ENCODE results near the gene PTPRG. TPM values are rescaled to one million over a fixed set of nuclear protein-coding genes. Genes with fewer than 3 reads are reported as not detected.
A peak's percentile ranks its signal among the peaks of the same experiment; 100 is the strongest.

Gene PTPRG
- total and polyA plus RNA-seq, 2 donors (not counting 1 experiment from before 2014, with no cell fraction given) = 67.0 to 97.9 TPM

DNA sequence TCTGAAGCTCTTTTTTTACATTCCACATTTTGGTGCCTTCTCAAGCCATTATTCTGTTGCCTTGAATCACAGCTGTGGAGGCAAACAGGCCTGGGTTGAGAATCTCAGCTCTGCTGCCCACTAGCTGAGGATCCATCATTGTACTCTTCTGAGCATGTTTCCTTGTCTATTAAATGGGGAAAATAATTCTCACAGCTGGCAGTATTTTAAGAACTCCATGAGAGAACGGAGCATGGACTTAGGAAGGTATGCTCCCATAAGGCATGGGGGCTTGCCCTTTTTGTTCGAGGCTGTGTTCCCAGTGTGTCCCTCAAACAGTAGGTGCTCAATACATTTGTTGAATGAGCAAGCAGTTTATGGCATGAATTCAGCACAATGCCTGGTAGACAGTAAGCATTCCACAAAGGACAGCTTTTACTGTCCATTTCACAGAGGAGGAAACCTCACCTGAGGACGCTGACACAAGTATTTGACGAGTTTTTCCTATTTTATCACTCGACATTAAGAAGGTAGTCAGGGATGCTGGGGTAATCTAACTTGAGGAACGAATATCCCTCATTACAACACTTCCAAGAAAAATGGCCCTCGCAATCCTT, 2.1 kb upstream of the PTPRG start:
- Histone ChIP-seq H3K9me3 (ENCODE audit: control insufficient read depth, insufficient read depth, low read depth, low read length) (no peaks in the 10 kb centered on the region), H3K4me2 (ENCODE audit: extremely low read depth, insufficient read depth, low read length) (no peak overlapping the region), H3K27me3 (ENCODE audit: control insufficient read depth, insufficient read depth, low read length) (no peaks in the 10 kb centered on the region), H4K20me1 (ENCODE audit: control insufficient read depth, extremely low read depth, insufficient read depth, low read length) (no peaks in the 10 kb centered on the region), H3K36me3 (ENCODE audit: control insufficient read depth, insufficient read depth, low read length) (no peaks in the 10 kb centered on the region), H3K4me1 (ENCODE audit: control insufficient read depth, extremely low read depth, insufficient read depth, low read length) (peaks cover 3% of the 10 kb centered on the region), H3K79me2 (ENCODE audit: control insufficient read depth, insufficient read depth, low read length) (peaks cover 23% of the 10 kb centered on the region), H3K9ac (ENCODE audit: insufficient read depth, low read length) (no peak overlapping the region), H3K4me3 (replicated peaks in 1 of 4; ENCODE audit: control extremely low read depth in 1 of 4, insufficient read depth in 1 of 4, low read depth in 3 of 4, low read length in 4 of 4) (peak overlapping the region in 3 of 4 experiments; percentile 89 to 95 (median 92)), H2AFZ (ENCODE audit: low read length) (no peak overlapping the region), H3K27ac (ENCODE audit: insufficient read depth, low read length) (no peak overlapping the region)
- no peak for DNase-seq (ENCODE audit: low read depth in 2 of 2)
- TF ChIP-seq, protein P1, sequence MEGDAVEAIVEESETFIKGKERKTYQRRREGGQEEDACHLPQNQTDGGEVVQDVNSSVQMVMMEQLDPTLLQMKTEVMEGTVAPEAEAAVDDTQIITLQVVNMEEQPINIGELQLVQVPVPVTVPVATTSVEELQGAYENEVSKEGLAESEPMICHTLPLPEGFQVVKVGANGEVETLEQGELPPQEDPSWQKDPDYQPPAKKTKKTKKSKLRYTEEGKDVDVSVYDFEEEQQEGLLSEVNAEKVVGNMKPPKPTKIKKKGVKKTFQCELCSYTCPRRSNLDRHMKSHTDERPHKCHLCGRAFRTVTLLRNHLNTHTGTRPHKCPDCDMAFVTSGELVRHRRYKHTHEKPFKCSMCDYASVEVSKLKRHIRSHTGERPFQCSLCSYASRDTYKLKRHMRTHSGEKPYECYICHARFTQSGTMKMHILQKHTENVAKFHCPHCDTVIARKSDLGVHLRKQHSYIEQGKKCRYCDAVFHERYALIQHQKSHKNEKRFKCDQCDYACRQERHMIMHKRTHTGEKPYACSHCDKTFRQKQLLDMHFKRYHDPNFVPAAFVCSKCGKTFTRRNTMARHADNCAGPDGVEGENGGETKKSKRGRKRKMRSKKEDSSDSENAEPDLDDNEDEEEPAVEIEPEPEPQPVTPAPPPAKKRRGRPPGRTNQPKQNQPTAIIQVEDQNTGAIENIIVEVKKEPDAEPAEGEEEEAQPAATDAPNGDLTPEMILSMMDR (conservative IDR thresholded peaks at IDR 0.05 in 1 of 2, IDR thresholded peaks at IDR 0.05 in 1 of 2; ENCODE audit: low read depth in 1 of 2, low read length in 2 of 2) = peak; percentile 32 to 34
- no peak for TF ChIP-seq EZH2 (IDR thresholded peaks at IDR 0.05; ENCODE audit: low read length, missing control alignments)

DNA sequence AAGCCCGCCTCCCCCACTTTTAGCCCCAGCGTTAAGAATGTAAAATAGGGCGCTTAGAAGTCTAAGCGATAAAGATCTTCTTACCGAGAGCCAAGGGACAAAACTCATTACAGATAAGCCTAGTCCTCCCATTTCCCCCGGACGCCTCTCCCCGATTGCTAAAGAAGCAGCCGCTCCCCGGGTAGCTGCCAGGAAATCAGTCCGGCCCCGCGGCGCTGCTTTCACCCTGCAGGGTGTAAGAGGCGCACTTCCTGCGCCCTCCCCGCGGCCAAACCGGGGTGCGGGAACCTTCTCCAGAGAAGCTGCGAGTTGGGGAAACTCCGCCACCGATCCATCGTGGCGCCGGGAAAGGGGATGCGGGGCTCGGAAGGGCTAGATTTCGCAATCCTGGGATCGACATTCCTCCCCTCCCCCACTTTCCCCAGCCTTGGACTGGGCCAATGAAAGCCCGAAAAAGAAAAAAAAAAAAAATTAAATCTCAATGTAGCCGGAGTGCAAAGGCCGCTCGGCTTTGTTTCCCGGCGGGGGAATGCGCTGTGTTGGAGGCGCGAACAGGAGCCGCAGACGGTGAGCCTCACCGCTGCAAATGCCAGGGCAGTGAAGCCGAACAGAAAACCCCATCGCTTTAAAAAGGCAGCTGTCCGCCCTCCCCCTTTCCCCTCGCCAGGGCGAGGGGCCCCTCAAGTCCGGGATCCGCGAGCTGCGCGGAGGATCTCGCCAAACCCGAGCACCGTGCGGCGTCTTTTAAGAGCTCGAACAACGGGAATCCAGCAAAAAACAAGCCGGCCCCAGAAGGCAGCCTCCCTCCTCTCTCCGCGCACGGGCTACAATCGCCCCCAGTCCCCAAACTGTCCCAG, 626 bp upstream of the PTPRG start:
- TF ChIP-seq, protein P1 (conservative IDR thresholded peaks at IDR 0.05 in 1 of 2, IDR thresholded peaks at IDR 0.05 in 1 of 2; ENCODE audit: low read depth in 1 of 2, low read length in 2 of 2) = peak in 1 of 2 donors; percentile 23
- TF ChIP-seq EZH2 (IDR thresholded peaks at IDR 0.05; ENCODE audit: low read length, missing control alignments) = no peak
- Histone ChIP-seq H3K9ac (ENCODE audit: insufficient read depth, low read length) (peak overlapping the region; percentile 87), H3K36me3 (ENCODE audit: control insufficient read depth, insufficient read depth, low read length) (no peaks in the 10 kb centered on the region), H2AFZ (ENCODE audit: low read length) (peak overlapping the region; percentile 43), H3K79me2 (ENCODE audit: control insufficient read depth, insufficient read depth, low read length) (peaks cover 37% of the 10 kb centered on the region), H3K4me2 (ENCODE audit: extremely low read depth, insufficient read depth, low read length) (peak overlapping the region; percentile 61), H3K27me3 (ENCODE audit: control insufficient read depth, insufficient read depth, low read length) (no peaks in the 10 kb centered on the region), H3K4me3 (replicated peaks in 1 of 4; ENCODE audit: control extremely low read depth in 1 of 4, insufficient read depth in 1 of 4, low read depth in 3 of 4, low read length in 4 of 4) (peak overlapping the region; percentile 60 to 95 (median 90)), H3K9me3 (ENCODE audit: control insufficient read depth, insufficient read depth, low read depth, low read length) (no peaks in the 10 kb centered on the region), H3K4me1 (ENCODE audit: control insufficient read depth, extremely low read depth, insufficient read depth, low read length) (peaks cover 6% of the 10 kb centered on the region), H3K27ac (ENCODE audit: insufficient read depth, low read length) (peak overlapping the region; percentile 71), H4K20me1 (ENCODE audit: control insufficient read depth, extremely low read depth, insufficient read depth, low read length) (no peaks in the 10 kb centered on the region)
- peak; percentile 80 to 87 for DNase-seq (ENCODE audit: low read depth in 2 of 2)

DNA sequence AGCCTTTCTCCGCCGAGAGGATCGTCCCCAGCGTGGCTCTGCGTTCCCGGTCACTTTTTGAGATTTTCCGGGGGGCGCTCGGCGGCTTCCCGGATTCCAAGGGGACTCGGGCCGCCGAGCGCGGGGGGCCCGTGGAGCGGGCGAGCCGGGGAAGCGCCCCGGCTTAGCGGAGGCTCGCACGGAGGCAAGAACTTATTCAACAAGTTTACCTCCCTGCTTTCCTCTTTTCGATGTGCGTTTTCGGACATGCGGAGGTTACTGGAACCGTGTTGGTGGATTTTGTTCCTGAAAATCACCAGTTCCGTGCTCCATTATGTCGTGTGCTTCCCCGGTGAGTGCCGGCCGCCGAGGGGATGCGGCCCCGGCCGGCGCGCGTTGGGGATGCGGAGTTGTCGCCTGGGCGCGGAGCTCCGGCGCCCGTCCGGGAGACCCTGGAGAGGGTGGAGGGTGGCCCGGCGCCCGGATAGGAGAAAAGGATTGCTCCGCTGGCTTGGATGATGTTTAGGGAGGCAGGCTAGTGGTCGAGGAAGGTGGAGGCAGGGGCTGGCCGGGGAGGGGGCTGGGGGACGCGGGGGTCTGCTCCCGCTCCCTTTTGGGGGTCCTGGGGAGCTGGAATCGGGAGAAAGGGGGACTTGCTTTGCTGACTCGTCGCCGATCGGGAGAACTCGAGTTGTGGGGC, 810 bp downstream of the PTPRG start:
- no peaks in the 10 kb centered on the region for H4K20me1 ChIP-seq (ENCODE audit: control insufficient read depth, extremely low read depth, insufficient read depth, low read length)

More for the DNA sequence above, 810 bp downstream of the PTPRG start:
- DNase-seq (ENCODE audit: low read depth in 2 of 2) = peak in 1 of 2 donors; percentile 48
- Histone ChIP-seq H3K4me3 (replicated peaks in 1 of 4; ENCODE audit: control extremely low read depth in 1 of 4, insufficient read depth in 1 of 4, low read depth in 3 of 4, low read length in 4 of 4) (peak overlapping the region; percentile 89 to 92 (median 89)), H3K4me2 (ENCODE audit: extremely low read depth, insufficient read depth, low read length) (peak overlapping the region; percentile 67), H3K79me2 (ENCODE audit: control insufficient read depth, insufficient read depth, low read length) (peaks cover 50% of the 10 kb centered on the region), H3K27ac (ENCODE audit: insufficient read depth, low read length) (peak overlapping the region; percentile 71), H3K36me3 (ENCODE audit: control insufficient read depth, insufficient read depth, low read length) (no peaks in the 10 kb centered on the region), H3K4me1 (ENCODE audit: control insufficient read depth, extremely low read depth, insufficient read depth, low read length) (peaks cover 6% of the 10 kb centered on the region), H3K9ac (ENCODE audit: insufficient read depth, low read length) (peak overlapping the region; percentile 87), H2AFZ (ENCODE audit: low read length) (peak overlapping the region; percentile 28), H3K27me3 (ENCODE audit: control insufficient read depth, insufficient read depth, low read length) (no peaks in the 10 kb centered on the region), H3K9me3 (ENCODE audit: control insufficient read depth, insufficient read depth, low read depth, low read length) (no peaks in the 10 kb centered on the region)
- TF ChIP-seq, protein P1 (conservative IDR thresholded peaks at IDR 0.05 in 1 of 2, IDR thresholded peaks at IDR 0.05 in 1 of 2; ENCODE audit: low read depth in 1 of 2, low read length in 2 of 2) = no peak
- no peak for TF ChIP-seq EZH2 (IDR thresholded peaks at IDR 0.05; ENCODE audit: low read length, missing control alignments)
